Heart left ventricle (tissue), 13 donors: ENCODE results near the gene PDE1A.

Source experiments
- CTCF ChIP-seq, 12 donors: fragments of 200-600 bp; sonication (generic) in 4 of 12; IDR thresholded peaks; one replicate each; pipeline versions ENCODE4 v1.5.0 to v1.8.0; 2018 to 2022; ENCODE audit warnings: antibody characterized with exemption in 12 of 12, mild to moderate bottlenecking in 5 of 12
- POLR2A ChIP-seq, 2 donors: fragments of 450-650 bp; IDR thresholded peaks; one replicate each; pipeline ENCODE4 v1.6.1; 2017; ENCODE audit warnings: antibody characterized with exemption in 2 of 2, mild to moderate bottlenecking in 2 of 2, moderate library complexity in 2 of 2
- donor health status: ischemic (EF 13 %, LVEDD 7.1; RV severe dilation, severe dysfunction).
- donor health status: DM: no; HTN: yes; CAD: no.
- donor health status: DM: no; HTN: no; CAD: no.
- donor health status: ischemic (EF 25% LVEDD 6.9; RV normal size, moderate dysfunction).
- donor health status: ischemic (EF 25% LVEDD 5.7; RV mildly dilated, moderate dysfunction).
- donor health status: ischemic (EF 35%, LVEDD 5.7; RV mildly dilated, moderate dysfunction).
- donor health status: nonischemic (EF 11% LVEDD 7.7; RV severe dilation, severe dysfunction).
- donor health status: DM: yes; HTN: yes; CAD: no.
- donor health status: PGD.
- donor health status: ischemic (EF 29% LVEDD 5.4; RV normal size, mild dysfunction).
- donor health status: nonischemic (EF 23%, LVEDD 6.1; RV moderate dilation, normal function).

- TF ChIP-seq POLR2A (IDR thresholded peaks at IDR 0.05): no peak
- no peak for TF ChIP-seq CTCF (IDR thresholded peaks at IDR 0.05)
Observed at GRCh38 chr2:182247831-182248230, 179.0 kb downstream of the PDE1A start.
